Adrenal gland (tissue), 12 donors: ENCODE measurements around the gene HLCS. TPM values are rescaled to one million over a fixed set of nuclear protein-coding genes. Genes with fewer than 3 reads are reported as not detected.

Experiments
- DNase-seq, 7 donors: peaks; one replicate each; pipeline ENCODE4 v3.0.0-alpha.2; 2019 to 2020
- H3K27ac ChIP-seq, 5 donors: fragments of 200-600 bp; sonication (generic) in 4 of 5; 1 replicate in 3 of 5; 2 replicates in 2 of 5; pipeline versions ENCODE4 v1.5.1 to v1.8.0; 2016 to 2020; ENCODE audit warnings: mild to moderate bottlenecking in 1 of 5
- H3K27me3 ChIP-seq: fragments of 200-600 bp; 2 replicates; pipeline ENCODE4 v1.8.0; 2021
- H3K36me3 ChIP-seq, 2 donors: fragments of 200-600 bp; replicated peaks in 1 of 2; 1 replicate in 1 of 2; 2 replicates in 1 of 2; pipeline versions ENCODE4 v1.5.1 to v1.8.0; 2018 to 2022
- H3K4me1 ChIP-seq, 2 donors: fragments of 200-600 bp; replicated peaks in 1 of 2; 1 replicate in 1 of 2; 2 replicates in 1 of 2; pipeline versions ENCODE4 v1.5.1 to v1.8.0; 2018 to 2021
- H3K4me3 ChIP-seq, 4 donors: fragments of 200-600 bp; sonication (generic) in 3 of 4; one replicate each; pipeline ENCODE4 v1.5.1; 2016 to 2018
- H3K9me3 ChIP-seq, 3 donors: fragments of 200-600 bp; sonication (generic) in 1 of 3; replicated peaks in 1 of 3; 1 replicate in 2 of 3; 2 replicates in 1 of 3; pipeline versions ENCODE4 v1.5.1 to v1.8.0; 2016 to 2021
- CTCF ChIP-seq, 6 experiments: fragments of 450-650 bp in 4 of 6; fragments of 200-600 bp in 2 of 6; sonication (generic) in 1 of 6; IDR thresholded peaks; 1 replicate in 5 of 6; 2 replicates in 1 of 6; pipeline versions ENCODE4 v1.5.1 to v1.8.0; 2016 to 2021; ENCODE audit warnings: antibody characterized with exemption in 6 of 6, mild to moderate bottlenecking in 2 of 6, moderate library complexity in 1 of 6
- POLR2A ChIP-seq, 2 donors: fragments of 450-650 bp; IDR thresholded peaks; one replicate each; pipeline ENCODE4 v1.6.1; 2017; ENCODE audit warnings: antibody characterized with exemption in 2 of 2, mild to moderate bottlenecking in 2 of 2, moderate library complexity in 1 of 2
- WGBS, 4 donors: extraction: QIAGEN DNeasy Blood & Tissue Kit in 2 of 4; methylation state at CpG; one replicate each; pipeline versions ENCODE4 v1.1.5 to v1.1.7; 2013 to 2017; 5-methylcytosine and 5-hydroxymethylcytosine counted together
- intact Hi-C, 2 donors: fragments of 100-400 bp; cut with DNase I; formaldehyde crosslinking; loops; one replicate each; pipeline versions ENCODE4 v1.14.1 to v1.15.0; 2022 to 2023
- polyA plus RNA-seq, 3 donors: library from polyadenylated mRNA; stranded (reverse); fragments of 200-250 nt in 2 of 3; fragments of 350-450 nt in 1 of 3; fragmentation: Illumina TruSeq in 1 of 3; extraction: RNeasy Lipid Tissue Mini Kit (QIAGEN cat#74804) in 1 of 3; gene quantifications; one replicate each; pipeline ENCODE4 v1.2.3, GENCODE V29; 2013 to 2014
- total RNA-seq, 9 donors: library from RNA; depleted of rRNA in 4 of 9; stranded (reverse); fragments of >200 nt in 4 of 9; fragments of 120-200 nt in 1 of 9; fragmentation: NEBNext Ultra II Directional in 1 of 9; extraction: Animal tissue kit (Norgen Biotek cat#: 25700) in 1 of 9; gene quantifications; one replicate each; pipeline versions ENCODE4 v1.1.0 to v1.2.4, GENCODE V29; 2013 to 2023
- donor health status: healthy with polysubstance abuse.
- donor health status: Bipolar disorder and iron deficiency.
- donor health status: DM: yes; HTN: yes; CAD: no.
- donor health status: DM: no; HTN: no; CAD: no.
- donor health status: DM: no; HTN: no; CAD: no.
- donor health status: DM: yes; HTN: yes; CAD: no.

HLCS gene
- total and polyA plus RNA-seq, 12 donors, result 4.4 to 34.4 (median 19.8) TPM

DNA sequence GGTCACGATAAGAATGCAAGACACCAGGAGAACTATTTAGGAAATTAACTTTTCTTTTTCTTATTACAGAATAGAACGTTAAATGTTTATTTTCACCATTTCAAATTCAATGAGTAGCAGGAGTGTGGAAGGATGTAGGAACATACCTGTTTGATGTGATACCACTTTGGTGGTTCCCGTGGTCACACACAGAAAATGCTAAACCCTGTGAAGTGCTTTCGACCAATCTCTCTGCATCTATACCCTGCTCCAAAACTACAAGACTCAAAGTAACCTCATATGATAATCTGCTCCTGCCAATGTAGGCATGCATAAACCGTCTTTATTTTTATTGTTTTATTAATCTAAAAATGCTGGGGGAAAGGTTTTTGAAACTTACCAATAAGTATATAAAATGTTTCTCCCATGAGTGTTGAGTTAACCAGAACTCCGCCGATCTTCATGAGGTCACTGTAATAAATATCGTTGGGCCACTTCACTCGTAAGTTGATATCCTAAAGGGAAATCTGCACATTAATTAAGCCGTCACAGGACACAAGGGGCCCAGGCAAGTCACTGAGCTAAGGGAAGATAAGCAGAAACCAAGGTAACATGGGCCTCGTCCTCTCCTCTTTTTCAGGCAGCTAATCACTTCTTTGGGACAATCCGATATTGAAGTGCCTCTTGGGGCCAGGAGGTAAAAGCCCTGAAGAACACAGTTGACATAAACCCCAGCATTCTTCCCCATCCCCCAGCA is 207.0 kb downstream of the HLCS start:
- H3K36me3 ChIP-seq, result no peaks in the 10 kb centered on the region
- no peak overlapping the region for H3K27ac ChIP-seq
- no peaks in the 10 kb centered on the region for H3K4me1 ChIP-seq
- no peaks in the 10 kb centered on the region for H3K27me3 ChIP-seq
- H3K4me3 ChIP-seq, result no peak overlapping the region
- intact Hi-C loops, result no loop called here
- no peak for DNase-seq
- WGBS, 4 donors, result 79 to 84% (median 82%) methylated on average over 12 of the region's 12 CpGs
- TF ChIP-seq CTCF (IDR thresholded peaks at IDR 0.05) (no peak), POLR2A (IDR thresholded peaks at IDR 0.05) (no peak)
- H3K9me3 ChIP-seq, result no peaks in the 10 kb centered on the region

- intact Hi-C loops, result no loop called here
- H3K27me3 ChIP-seq, result no peaks in the 10 kb centered on the region
- no peak overlapping the region for H3K4me3 ChIP-seq
- no peaks in the 10 kb centered on the region for H3K4me1 ChIP-seq
- no peaks in the 10 kb centered on the region for H3K9me3 ChIP-seq
- no peaks in the 10 kb centered on the region for H3K36me3 ChIP-seq
- TF ChIP-seq CTCF (IDR thresholded peaks at IDR 0.05), result no peak
- no peak for TF ChIP-seq POLR2A (IDR thresholded peaks at IDR 0.05)
- WGBS, 4 donors, result 97 to 98% (median 97%) methylated on average over 6 of the region's 6 CpGs
- DNase-seq, result no peak
- no peak overlapping the region for H3K27ac ChIP-seq
Measured at GRCh38 chr21:36757196-36757595, 209.3 kb downstream of the HLCS start.

- Histone ChIP-seq H3K4me1 (no peaks in the 10 kb centered on the region), H3K36me3 (no peaks in the 10 kb centered on the region), H3K27ac (no peak overlapping the region), H3K4me3 (no peak overlapping the region), H3K9me3 (no peaks in the 10 kb centered on the region), H3K27me3 (no peaks in the 10 kb centered on the region)
- intact Hi-C loops, result no loop called here
- TF ChIP-seq CTCF (IDR thresholded peaks at IDR 0.05), result no peak
- TF ChIP-seq POLR2A (IDR thresholded peaks at IDR 0.05), result no peak
- WGBS, 4 donors, result 90 to 95% (median 94%) methylated on average over 7 of the region's 7 CpGs
- no peak for DNase-seq
Measured at GRCh38 chr21:36756527-36756926, 209.9 kb downstream of the HLCS start.

GRCh38 chr21:36754241-36754898 is 212.1 kb downstream of the HLCS start:
- H3K36me3 ChIP-seq, result no peaks in the 10 kb centered on the region
- no peaks in the 10 kb centered on the region for H3K27me3 ChIP-seq
- no peak overlapping the region for H3K27ac ChIP-seq
- no peaks in the 10 kb centered on the region for H3K9me3 ChIP-seq
- H3K4me1 ChIP-seq, result no peaks in the 10 kb centered on the region
- TF ChIP-seq POLR2A (IDR thresholded peaks at IDR 0.05) (no peak), CTCF (IDR thresholded peaks at IDR 0.05) (no peak)
- no peak for DNase-seq
- WGBS, 4 donors, result 90 to 94% (median 92%) methylated on average over 22 of the region's 22 CpGs
- H3K4me3 ChIP-seq, result no peak overlapping the region
- intact Hi-C loops, result no loop called here
